H4 (cell line): ENCODE data around the gene SF3A1. TPM values are rescaled to one million over a fixed set of nuclear protein-coding genes. Genes with fewer than 3 reads are reported as not detected.
A peak's percentile ranks its signal among the peaks of the same experiment; 100 is the strongest.

Experiments
- DNase-seq: peaks from one replicate; pipeline ENCODE4 v3.0.0-alpha.2; 2015; ENCODE audit warnings: low spot score
- total RNA-seq: library from RNA; depleted of rRNA; stranded (reverse); fragments of >200 nt; shearing (Covaris generic); gene quantifications from 2 replicates; pipeline ENCODE4 v1.2.3, GENCODE V29; 2014

Gene SF3A1
- total RNA-seq, 1 experiment from 2014 or later: 14.5 TPM

GRCh38 chr22:30304495-30305244 lies 52.0 kb downstream of the SF3A1 start:
- no peak for DNase-seq

- DNase-seq: no peak
These were observed 53.9 kb downstream of the SF3A1 start for GRCh38 chr22:30302810-30303138.

GRCh38 chr22:30301995-30302809 lies 54.5 kb downstream of the SF3A1 start:
- DNase-seq: peak; percentile 71

- no peak for DNase-seq
These were observed 57.4 kb downstream of the SF3A1 start for GRCh38 chr22:30299322-30299721.

GRCh38 chr22:30297991-30298701 lies 58.5 kb downstream of the SF3A1 start:
- no peak for DNase-seq

- DNase-seq: no peak
These were observed 59.3 kb downstream of the SF3A1 start for GRCh38 chr22:30297276-30297990.

GRCh38 chr22:30296833-30297232 lies 59.9 kb downstream of the SF3A1 start:
- DNase-seq: no peak

GRCh38 chr22:30296324-30296723 lies 60.4 kb downstream of the SF3A1 start:
- no peak for DNase-seq

- DNase-seq: no peak
These were observed 61.1 kb downstream of the SF3A1 start for GRCh38 chr22:30295576-30295975.

- no peak for DNase-seq
These were observed 61.9 kb downstream of the SF3A1 start for GRCh38 chr22:30294830-30295229.

GRCh38 chr22:30294066-30294465 lies 62.6 kb downstream of the SF3A1 start:
- DNase-seq: no peak

GRCh38 chr22:30293026-30293425 lies 63.7 kb downstream of the SF3A1 start:
- DNase-seq: no peak

- no peak for DNase-seq
These were observed 64.4 kb downstream of the SF3A1 start for GRCh38 chr22:30292069-30292970.

- DNase-seq: peak; percentile 39
These were observed 65.4 kb downstream of the SF3A1 start for GRCh38 chr22:30291058-30291892.

- DNase-seq: peak; percentile 37
These were observed 66.2 kb downstream of the SF3A1 start for GRCh38 chr22:30290342-30291057.

- no peak for DNase-seq
These were observed 66.7 kb downstream of the SF3A1 start for GRCh38 chr22:30289980-30290313.

- DNase-seq: peak; percentile 93
These were observed 67.3 kb downstream of the SF3A1 start, which contains the start of gene CASTOR1 for GRCh38 chr22:30289141-30289979. Gene CASTOR1 (minus strand): TSS chr22:30289505. CDS start chr22:30289497, 8 bp downstream.

- no peak for DNase-seq
These were observed 68.1 kb downstream of the SF3A1 start for GRCh38 chr22:30288419-30289140.
